Activated T-cell treated with anti-CD3 and anti-CD28 coated beads for 1 hour (primary cell): ENCODE results near the gene MSRB2.
"Not testable (repeated sequence)": the region's sequence is repeated elsewhere in the genome, so short reads cannot be mapped to it uniquely, and the experiment has no call there.

Source experiments
- DNase-seq: peaks from one replicate; pipeline ENCODE4 v3.0.0-alpha.2; 2020; ENCODE audit warnings: low read depth

The MSRB2 gene

GRCh38 chr10:23070092-23070912, 25.1 kb upstream of the MSRB2 start:
- DNase-seq: not testable (repeated sequence)

DNA sequence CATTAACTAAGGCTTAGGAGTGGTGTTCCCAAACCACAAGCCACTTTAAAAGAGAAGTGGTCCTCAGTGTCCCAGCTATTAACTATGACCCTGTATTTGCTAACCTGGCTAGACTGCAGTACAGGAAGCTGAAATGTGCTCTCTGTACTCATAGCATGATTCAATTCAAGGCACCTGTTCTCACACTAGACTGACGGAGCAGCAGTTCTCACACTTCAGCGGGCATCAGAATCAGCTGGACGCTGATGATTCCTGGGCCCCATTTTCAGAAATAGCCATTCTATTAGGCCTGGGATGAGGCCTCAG, 24.5 kb upstream of the MSRB2 start:
- no peak for DNase-seq

GRCh38 chr10:23072593-23072992, 22.8 kb upstream of the MSRB2 start:
- DNase-seq: not testable (repeated sequence)

DNA sequence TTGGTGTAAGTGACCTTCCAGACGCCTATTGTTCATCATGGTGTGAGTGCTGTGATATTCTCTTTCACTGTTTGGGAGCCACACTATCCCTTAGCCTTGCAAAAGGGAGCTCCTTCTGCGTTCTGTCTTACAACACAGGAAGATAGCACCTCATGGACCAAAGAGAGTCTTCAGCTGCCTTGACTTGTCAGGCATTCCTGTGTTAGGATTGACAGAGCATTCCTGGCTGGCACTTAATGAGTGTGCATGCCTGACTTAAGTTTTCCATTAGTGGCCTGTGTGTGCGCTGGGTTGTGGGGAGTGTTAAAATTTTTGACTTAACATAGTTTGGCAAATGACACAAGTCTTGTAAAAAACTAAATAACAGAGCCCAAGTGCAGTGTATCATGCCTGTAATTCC, 21.9 kb upstream of the MSRB2 start:
- DNase-seq: no peak

DNA sequence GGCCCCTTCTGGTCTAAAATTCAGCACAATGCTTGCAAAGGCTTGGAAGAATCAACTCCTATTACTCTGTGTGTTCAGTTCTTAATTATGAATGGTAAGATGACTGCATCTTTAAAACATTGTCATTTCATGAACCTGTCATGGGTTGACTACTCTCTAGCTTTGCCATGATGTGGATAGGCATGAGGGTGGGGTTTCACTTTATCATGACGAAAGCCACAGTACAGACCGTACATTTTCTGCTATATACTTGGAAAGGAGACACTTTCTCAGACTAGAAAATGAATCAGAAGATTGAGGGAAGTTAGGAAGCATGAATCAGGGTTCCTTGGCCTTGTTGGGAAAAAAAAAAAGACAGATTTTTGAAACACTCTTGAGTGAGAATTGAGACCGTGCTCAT, 19.7 kb upstream of the MSRB2 start:
- DNase-seq: no peak

DNA sequence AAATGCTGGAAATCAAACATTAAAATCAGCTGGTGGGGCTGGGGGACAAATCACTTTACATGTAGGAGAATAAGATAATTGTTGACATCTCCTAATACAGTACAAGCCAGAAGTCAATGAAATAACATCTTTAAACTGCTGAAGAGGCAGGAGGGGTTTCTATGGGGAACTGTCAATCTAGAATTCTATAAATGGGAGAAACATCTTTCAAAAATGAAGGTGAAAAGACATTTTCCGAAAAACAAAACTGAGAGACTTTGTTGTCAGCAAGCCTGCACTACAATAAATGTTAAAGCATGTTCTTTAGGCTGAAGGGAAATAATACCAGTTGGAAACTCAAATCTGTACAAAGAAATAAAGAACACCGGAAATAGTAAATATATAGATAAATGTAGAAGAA, 17.3 kb upstream of the MSRB2 start:
- DNase-seq: no peak

DNA sequence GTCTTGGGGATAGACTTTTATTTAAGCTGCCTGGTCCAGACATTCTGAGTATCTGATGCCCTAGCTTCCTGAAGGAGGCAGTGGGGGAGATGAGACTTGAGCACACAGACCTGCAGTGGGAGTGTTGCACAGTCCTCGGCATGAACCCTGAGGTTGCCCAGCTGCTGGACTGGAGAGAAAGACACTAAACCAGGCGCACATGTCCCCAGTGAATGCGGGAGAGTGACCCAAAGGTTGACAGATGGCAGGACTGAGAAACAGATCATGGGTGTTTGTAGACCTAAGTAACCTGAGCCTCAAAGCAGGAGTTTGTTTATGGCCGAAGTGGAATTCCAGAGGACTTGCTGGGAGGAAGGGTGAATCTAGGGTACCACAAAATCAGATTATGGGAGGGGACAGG, 15.7 kb upstream of the MSRB2 start:
- DNase-seq: no peak

- no peak for DNase-seq
Observed at GRCh38 chr10:23080262-23080661, 15.1 kb upstream of the MSRB2 start.

DNA sequence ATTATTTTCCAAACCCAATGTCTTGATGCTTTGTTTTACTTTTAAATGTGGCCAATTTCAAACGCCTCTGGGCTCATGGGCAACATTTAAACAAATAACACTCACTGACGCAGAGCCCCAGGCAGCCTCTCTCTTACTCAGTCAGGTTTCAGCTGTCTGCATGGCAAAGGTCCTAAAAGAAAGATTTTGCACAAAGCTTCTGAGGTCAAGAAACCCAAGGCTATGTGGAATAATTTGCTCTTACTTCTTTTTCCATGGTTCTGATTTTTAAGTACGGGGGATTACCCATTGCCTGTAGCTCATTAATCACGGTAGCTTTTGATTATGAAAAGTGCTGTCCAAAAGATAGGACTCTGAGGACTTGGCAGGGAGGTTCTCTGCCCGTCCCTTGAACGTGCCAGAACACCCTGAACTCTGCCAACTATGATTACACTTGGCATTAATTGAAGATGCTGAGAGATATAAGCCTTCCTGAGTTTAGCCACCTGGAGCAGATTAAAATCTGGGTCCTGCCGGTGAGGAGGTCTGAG, 14.1 kb upstream of the MSRB2 start:
- DNase-seq: no peak

DNA sequence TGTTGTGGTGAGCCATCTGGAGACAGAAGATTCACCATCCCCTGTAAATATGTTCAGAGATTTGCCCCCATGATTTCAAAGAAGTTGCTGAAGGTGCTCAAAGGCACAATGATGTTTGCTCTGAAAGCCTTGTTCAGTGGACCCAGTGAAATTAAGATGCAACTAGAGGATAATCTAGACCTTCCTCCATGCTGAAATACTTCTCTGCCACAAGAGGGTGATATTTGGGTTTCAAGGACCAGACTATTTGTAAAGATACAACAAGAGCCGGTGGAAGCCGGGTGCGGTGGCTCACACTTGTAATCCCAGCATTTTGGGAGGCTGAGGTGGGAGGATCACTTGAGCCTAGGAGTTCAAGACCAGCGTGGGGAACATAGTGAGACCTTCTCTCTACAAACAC, 13.5 kb upstream of the MSRB2 start:
- DNase-seq: no peak

DNA sequence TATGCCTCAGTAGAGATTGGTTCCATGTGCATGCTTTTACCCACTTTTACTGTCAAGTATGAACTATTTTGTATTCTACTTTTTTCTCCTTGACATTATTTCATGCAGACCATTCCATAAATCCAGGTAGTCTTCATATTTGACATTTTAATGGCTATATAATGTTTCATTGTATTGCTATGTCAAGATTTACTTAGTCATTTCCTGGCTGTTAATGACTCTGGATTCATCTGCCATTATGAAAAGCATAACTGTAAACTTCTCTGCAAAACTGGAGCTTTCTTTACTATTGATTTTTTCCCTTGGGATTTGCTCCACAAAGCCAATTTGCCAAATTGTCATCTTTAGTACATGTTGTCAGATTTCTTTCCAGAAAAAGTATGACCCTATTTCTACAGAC, 6.8 kb upstream of the MSRB2 start:
- no peak for DNase-seq

- DNase-seq: no peak
Observed at GRCh38 chr10:23094786-23095403, 484 bp upstream of the MSRB2 start.

DNA sequence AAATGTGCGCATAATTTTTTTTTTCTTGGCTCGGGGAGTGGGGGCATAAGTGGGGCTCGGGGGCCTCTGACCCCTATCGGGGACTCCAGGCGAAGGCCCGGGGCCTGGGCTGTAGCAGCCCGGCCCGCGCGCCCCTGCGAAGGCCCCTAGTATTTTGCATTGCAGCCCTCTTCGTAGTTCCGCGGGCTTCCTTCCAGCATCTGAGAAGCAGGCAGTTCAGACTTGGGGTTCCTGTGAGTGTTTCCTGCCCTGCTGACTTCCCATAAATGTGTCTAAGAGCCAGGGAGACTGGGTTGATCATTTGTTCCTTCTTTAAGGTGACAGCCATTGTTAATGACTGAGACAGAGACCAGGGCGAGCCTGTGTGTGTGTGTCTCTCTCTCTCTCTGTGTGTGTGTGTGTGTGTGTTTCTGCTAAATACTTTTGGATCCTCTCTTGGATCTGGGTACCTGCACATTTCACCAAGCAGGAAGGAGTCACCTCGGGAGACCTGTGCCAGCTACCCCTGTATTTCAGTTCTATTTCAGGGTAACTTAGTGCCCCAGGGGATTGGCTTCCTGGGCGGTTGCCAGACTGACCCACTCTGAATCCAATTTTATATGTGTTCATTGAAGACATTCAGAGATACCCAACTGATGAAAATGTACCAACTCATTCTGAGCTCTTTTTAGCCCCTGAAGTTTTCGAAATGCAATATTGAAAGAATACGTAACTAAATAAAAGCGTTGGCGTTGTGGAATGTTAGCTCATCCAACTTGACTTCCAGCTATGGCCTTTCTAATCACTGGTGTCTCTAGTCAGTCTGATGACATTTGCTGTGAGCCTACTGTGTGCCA, 805 bp downstream of the MSRB2 start:
- no peak for DNase-seq

- no peak for DNase-seq
Observed at GRCh38 chr10:23096802-23097549, 1.6 kb downstream of the MSRB2 start.

- no peak for DNase-seq
Observed at GRCh38 chr10:23099079-23099478, 3.7 kb downstream of the MSRB2 start.

- no peak for DNase-seq
Observed at GRCh38 chr10:23099816-23100215, 4.4 kb downstream of the MSRB2 start.

DNA sequence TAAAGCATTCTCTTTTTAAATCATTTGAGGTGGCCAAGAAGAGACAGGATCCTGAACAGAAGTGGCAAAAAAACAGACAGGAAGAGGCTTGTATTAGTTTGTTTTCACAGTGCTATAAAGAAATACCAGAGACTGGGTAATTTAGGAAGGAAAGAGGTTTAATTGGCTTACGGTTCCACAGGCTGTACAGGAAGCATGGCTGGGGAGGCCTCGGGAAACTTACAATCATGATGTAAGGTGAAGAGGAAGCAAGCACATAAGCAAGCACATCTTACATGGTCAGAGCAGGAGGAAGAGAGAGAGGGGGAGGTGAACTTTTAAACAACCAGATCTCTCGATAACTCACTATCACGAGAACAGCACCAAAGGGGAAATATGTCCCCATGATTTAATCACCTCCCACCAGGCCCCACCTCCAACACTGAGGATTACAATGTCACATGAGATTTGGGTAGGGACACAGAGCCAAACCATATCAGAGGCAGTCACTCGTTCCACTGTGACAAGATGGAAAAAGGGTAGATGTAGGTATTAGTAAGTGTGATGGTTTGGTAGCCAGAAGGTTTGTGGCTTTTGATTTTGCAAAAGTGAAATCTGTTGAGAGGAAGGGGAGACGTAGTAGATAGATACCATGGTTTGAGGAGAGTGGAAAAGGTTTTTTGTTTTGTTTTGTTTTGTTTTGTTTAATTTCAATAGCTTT, 5.1 kb downstream of the MSRB2 start:
- no peak for DNase-seq

GRCh38 chr10:23106331-23107072, 11.1 kb downstream of the MSRB2 start:
- no peak for DNase-seq

- no peak for DNase-seq
Observed at GRCh38 chr10:23110722-23111516, 15.5 kb downstream of the MSRB2 start.
